Measurements from ENCODE around the gene ITGA1.

ITGA1 gene

DNA sequence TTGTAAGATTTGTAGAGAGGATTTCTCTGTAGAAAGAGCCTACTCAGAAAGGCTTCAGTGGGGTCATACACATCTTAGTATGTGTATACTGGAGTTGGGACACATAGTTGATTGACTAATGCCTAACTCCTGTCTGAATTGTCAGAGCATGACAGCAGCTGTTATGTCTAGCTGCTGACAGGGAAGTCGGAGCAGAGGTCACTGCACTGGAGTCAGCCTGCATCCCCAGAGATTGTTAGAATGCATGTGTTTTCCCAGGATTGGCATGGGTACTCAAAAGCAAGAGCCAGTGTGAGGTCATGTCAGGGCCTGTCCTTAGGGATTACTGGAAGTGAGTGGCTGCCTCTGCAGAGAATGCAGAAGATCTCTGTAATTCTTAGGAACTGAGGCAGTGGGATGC lies 82.7 kb downstream of the ITGA1 start:
- Histone ChIP-seq H3K4me3 (ENCODE audit: low read length, poor library complexity, severe bottlenecking) (no peak overlapping the region), H3K79me2 (ENCODE audit: insufficient read depth, low read length) (no peaks in the 10 kb centered on the region), H3K4me2 (ENCODE audit: low read depth, low read length, poor library complexity, severe bottlenecking) (no peak overlapping the region), H4K20me1 (ENCODE audit: insufficient read depth, low read length, poor library complexity, severe bottlenecking) (no peaks in the 10 kb centered on the region), H3K9me3 (ENCODE audit: insufficient read depth, low read depth, low read length) (no peaks in the 10 kb centered on the region), H3F3A (ENCODE audit: low read depth) (no peaks in the 10 kb centered on the region; the same call in 1 of the 2 replicates), H3K36me3 (ENCODE audit: insufficient read depth, low read length) (no peaks in the 10 kb centered on the region), H2AFZ (ENCODE audit: low read length) (no peak overlapping the region), H3K9me2 (replicated peaks; ENCODE audit: low read depth, low read length) (no peaks in the 10 kb centered on the region), H3K9ac (ENCODE audit: low read depth, low read length, poor library complexity, severe bottlenecking) (no peak overlapping the region), H3K4me1 (ENCODE audit: insufficient read depth, low read length, poor library complexity, severe bottlenecking) (no peaks in the 10 kb centered on the region), H3K27me3 (ENCODE audit: insufficient read depth, low read length, poor library complexity, severe bottlenecking) (no peaks in the 10 kb centered on the region)
- TF ChIP-seq CTCF (conservative IDR thresholded peaks at IDR 0.05; ENCODE audit: low read length) (no peak), EZH2phosphoT487 (IDR thresholded peaks at IDR 0.05; ENCODE audit: borderline replicate concordance) (no peak)

DNA sequence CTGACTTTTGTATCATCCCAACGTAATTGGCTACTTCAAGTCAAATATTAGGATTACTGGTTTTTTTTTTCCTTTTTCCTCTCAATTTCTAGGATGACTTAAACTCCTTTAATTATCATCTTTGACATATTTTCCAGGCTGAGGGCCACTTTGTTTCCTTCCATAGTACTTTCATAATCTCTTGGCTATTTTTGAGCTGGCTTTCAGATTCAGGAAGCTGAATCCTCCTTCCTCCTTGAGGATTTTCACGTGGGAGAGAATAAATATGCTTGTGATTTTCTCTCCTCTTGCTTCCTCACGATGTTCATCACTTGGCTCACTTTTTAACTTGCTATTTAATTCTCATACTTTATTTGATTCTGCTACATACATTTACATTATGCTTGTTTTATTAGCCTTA lies 88.1 kb downstream of the ITGA1 start:
- no peaks in the 10 kb centered on the region for H3K9me3 ChIP-seq (ENCODE audit: insufficient read depth, low read depth, low read length)
- no peak overlapping the region for H2AFZ ChIP-seq (ENCODE audit: low read length)
- H3K27me3 ChIP-seq (ENCODE audit: insufficient read depth, low read length, poor library complexity, severe bottlenecking), result no peaks in the 10 kb centered on the region
- no peak overlapping the region for H3K9ac ChIP-seq (ENCODE audit: low read depth, low read length, poor library complexity, severe bottlenecking)
- no peak overlapping the region for H3K4me2 ChIP-seq (ENCODE audit: low read depth, low read length, poor library complexity, severe bottlenecking)
- H4K20me1 ChIP-seq (ENCODE audit: insufficient read depth, low read length, poor library complexity, severe bottlenecking), result no peaks in the 10 kb centered on the region
- H3K9me2 ChIP-seq (replicated peaks; ENCODE audit: low read depth, low read length), result no peaks in the 10 kb centered on the region
- H3F3A ChIP-seq (ENCODE audit: low read depth), result no peaks in the 10 kb centered on the region
- no peaks in the 10 kb centered on the region for H3K4me1 ChIP-seq (ENCODE audit: insufficient read depth, low read length, poor library complexity, severe bottlenecking)
- no peaks in the 10 kb centered on the region for H3K79me2 ChIP-seq (ENCODE audit: insufficient read depth, low read length)
- TF ChIP-seq CTCF (conservative IDR thresholded peaks at IDR 0.05; ENCODE audit: low read length), result no peak
- TF ChIP-seq EZH2phosphoT487 (IDR thresholded peaks at IDR 0.05; ENCODE audit: borderline replicate concordance), result no peak
- no peak overlapping the region for H3K4me3 ChIP-seq (ENCODE audit: low read length, poor library complexity, severe bottlenecking)
- H3K36me3 ChIP-seq (ENCODE audit: insufficient read depth, low read length), result no peaks in the 10 kb centered on the region

DNA sequence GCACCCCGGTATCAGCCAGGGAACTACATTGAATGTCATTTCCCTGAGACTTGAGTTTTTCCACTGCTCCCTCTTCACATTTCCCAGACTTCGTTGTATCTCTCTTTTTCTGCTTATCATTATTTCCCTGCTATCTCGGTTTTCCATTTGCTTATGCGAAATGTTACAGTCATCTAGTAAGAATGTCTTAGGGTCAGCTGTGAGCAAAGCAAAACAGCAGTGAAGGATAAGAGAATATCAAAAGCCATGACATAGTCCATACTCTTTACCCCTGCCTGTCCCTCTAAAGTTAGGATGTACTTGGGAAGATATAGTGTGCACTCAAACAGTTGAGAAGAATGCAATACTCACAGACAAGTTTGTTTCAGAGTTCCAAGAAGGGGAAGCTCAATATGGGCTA lies 88.7 kb downstream of the ITGA1 start:
- no peaks in the 10 kb centered on the region for H3K4me1 ChIP-seq (ENCODE audit: insufficient read depth, low read length, poor library complexity, severe bottlenecking)
- H3K9me2 ChIP-seq (replicated peaks; ENCODE audit: low read depth, low read length), result no peaks in the 10 kb centered on the region
- no peaks in the 10 kb centered on the region for H3K36me3 ChIP-seq (ENCODE audit: insufficient read depth, low read length)
- no peak overlapping the region for H3K9ac ChIP-seq (ENCODE audit: low read depth, low read length, poor library complexity, severe bottlenecking)
- no peaks in the 10 kb centered on the region for H4K20me1 ChIP-seq (ENCODE audit: insufficient read depth, low read length, poor library complexity, severe bottlenecking)
- no peaks in the 10 kb centered on the region for H3K27me3 ChIP-seq (ENCODE audit: insufficient read depth, low read length, poor library complexity, severe bottlenecking)
- H3K4me3 ChIP-seq (ENCODE audit: low read length, poor library complexity, severe bottlenecking), result no peak overlapping the region
- no peaks in the 10 kb centered on the region for H3F3A ChIP-seq (ENCODE audit: low read depth)
- no peak overlapping the region for H3K4me2 ChIP-seq (ENCODE audit: low read depth, low read length, poor library complexity, severe bottlenecking)
- TF ChIP-seq CTCF (conservative IDR thresholded peaks at IDR 0.05; ENCODE audit: low read length), result no peak
- TF ChIP-seq EZH2phosphoT487 (IDR thresholded peaks at IDR 0.05; ENCODE audit: borderline replicate concordance), result no peak
- H2AFZ ChIP-seq (ENCODE audit: low read length), result no peak overlapping the region
- H3K9me3 ChIP-seq (ENCODE audit: insufficient read depth, low read depth, low read length), result no peaks in the 10 kb centered on the region
- no peaks in the 10 kb centered on the region for H3K79me2 ChIP-seq (ENCODE audit: insufficient read depth, low read length)

All from Loucy (cell line).